HG03175 (cell line): ENCODE measurements around the gene SLC25A51.

Experiments used
- ATAC-seq: cut with Tn5 transposase; IDR thresholded peaks from one replicate; pipeline ENCODE4 v1.9.1; 2021; ENCODE audit warnings: mild to moderate bottlenecking, moderate library complexity; ENCODE audit not compliant: unreplicated experiment

SLC25A51 gene

DNA sequence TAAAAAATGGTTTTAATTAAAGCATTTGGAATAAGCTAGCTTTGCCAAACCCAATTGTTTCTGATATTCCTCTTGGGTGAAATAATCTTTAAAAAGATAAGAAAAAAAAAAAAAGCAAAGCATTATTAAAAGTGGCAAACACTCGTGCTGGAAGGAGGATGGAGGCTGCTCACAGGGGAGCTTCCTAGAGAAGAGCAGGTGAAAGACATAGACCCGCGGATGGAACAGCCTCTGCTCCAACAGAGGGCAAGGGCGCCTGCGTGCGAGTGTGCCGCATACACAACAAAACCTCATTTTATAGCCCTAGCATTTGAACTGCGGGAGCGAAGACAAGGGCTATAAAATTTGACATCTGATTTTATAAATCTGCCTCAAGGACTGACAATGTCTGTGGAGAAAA lies 33.4 kb upstream of the SLC25A51 start:
- ATAC-seq: no peak

DNA sequence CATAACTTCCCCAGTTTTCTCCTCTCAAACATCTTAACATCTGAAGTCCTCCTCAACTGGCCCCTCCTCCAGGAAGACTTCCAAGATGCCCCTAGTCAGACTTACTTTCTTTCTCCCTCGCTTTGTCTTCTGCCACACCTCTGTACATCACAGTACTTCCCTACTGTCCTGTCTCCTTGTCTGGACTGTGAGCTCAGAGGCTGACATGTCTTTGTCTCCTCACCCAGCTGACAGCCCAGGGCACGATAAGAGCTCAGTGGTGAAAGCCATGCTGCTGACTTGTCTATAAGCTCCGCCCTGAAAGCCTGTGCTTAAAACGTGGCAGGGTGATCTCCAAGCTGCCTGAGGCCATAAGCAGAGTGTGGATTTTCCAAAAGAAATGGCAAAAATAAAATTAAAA lies 33.0 kb upstream of the SLC25A51 start:
- ATAC-seq: no peak

DNA sequence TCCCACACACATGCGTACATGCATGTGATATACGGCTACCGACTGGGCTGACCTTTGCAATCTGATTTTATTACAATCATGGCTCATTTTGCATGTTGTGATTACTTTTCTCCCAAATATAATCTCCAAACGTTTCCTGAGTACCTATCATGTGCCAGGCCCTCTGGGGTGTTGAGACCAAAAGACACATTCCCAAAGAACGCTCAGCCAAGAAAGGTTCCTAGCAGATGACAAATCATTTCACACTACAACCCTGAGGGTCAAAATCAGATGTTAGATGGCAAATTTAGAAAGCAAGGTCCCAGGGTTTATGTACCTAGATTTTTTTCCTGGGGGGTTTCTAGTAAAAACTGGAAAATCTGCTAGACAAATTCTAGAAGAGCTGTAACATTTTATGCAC lies 32.4 kb upstream of the SLC25A51 start:
- no peak for ATAC-seq

DNA sequence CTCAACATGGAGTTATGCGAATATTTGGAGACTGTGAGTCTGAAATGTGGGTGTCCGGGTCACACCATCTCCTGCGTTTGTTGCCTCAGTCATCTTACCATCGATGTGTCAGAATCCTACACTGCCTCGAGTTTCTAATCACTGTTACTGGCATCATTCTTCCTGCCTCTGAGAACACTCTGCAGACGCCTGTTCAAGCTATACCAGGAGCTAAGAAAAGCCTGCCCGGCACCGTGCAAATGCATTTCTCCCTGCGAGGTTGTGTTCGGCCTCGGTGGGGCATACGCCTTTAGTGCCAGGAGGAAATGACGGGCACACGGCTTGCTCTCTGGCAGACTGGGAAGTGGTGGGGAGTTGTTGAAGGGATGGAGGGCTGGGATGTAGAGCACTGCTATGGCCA lies 31.2 kb upstream of the SLC25A51 start:
- ATAC-seq: no peak

- ATAC-seq: no peak
Measured at GRCh38 chr9:37931592-37931991, 27.7 kb upstream of the SLC25A51 start.

GRCh38 chr9:37929441-37929895 lies 25.5 kb upstream of the SLC25A51 start:
- ATAC-seq: no peak

- no peak for ATAC-seq
Measured at GRCh38 chr9:37928552-37929430, 24.9 kb upstream of the SLC25A51 start.

DNA sequence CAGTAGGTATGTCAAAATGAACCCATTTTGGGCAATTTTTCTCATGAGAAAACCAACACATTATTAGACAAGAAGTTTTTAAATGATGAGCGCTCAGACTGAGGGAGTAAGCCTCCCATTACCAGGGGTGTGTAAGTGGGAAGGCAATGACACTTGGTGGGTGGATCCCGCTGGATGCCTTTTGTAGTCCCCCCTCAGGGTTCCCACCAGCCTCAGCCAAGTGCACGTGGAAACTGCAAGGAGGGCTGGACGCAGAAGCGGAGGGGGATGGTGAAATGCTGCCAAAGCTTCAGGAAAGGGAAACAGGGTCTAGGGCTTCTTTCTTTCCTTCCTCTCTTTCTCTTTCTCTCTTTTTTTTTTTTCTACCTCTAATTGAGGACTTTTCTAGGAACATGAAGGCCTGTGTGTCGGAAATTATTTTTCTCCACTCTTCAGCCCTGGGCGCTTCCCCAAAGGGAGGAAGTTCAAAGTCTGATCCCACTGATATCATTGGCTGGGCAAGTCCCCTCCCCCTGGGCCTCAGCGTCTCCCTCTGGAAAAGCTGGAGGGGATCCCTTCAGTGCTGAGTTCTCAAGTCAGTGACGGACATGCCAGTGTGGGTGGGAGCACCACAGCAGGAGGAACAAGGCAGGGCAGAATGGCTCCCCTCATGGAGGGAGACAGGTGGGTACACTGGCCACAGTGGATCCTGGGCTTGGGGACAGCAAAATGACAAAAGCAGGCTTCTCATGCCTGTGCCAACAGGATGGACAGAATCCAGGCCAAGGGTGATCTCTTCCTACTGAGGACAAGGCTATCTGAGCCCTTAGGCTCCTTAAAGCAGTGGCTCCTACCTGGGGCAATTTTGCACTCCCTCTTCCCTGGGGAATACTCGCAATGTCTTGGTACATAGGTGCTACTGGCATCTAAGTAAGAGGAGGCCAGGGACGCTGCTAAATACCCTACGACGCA lies 23.9 kb upstream of the SLC25A51 start:
- ATAC-seq: no peak

GRCh38 chr9:37927132-37927531 lies 23.2 kb upstream of the SLC25A51 start:
- no peak for ATAC-seq

- no peak for ATAC-seq
Measured at GRCh38 chr9:37926737-37927118, 22.8 kb upstream of the SLC25A51 start.

DNA sequence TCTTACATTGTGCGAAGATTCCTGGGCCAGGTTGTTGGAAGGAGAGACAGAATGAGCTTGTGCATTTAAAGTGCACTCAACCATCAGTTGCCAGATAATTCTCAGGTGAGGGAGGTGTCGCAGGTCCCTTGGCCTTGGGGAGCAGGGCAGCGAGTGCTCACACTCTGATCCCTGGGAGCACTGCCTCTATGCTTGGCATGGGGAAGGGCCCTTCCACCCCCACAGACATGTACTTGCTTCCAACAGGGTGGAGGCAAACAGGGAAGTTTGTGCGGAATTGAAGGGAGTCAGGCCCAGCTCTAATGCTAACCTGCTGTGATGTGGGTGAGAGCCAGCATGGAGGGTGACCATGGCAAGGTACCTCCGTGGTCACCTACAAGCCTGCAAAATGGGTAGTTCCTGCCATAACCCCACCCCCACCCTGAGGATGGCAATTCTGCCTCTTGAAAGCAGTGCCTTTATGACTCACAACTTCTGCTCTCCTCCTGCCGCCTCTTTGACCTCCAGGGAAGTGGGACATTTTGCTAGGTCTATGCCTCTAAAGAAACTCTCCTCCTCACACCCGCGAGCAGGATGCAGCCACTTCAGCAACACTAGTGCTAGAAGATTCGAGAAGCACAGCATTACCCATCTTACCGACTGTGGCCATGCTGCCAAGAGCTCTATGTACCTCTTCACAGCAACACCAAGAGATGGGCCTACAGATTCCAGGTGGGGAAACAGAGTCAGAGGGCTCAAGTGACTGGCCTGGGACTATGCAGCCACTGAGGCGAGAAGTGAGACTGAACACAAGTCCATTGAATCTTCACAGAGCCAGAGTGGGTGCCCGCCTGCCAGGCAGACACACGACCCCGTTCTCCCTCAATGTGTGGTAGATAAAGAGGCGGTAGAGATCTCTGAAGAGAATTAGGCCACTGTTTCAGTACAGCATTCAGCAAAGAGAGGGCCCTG lies 22.1 kb upstream of the SLC25A51 start:
- ATAC-seq: no peak

- no peak for ATAC-seq
Measured at GRCh38 chr9:37925006-37925405, 21.1 kb upstream of the SLC25A51 start.

- ATAC-seq: no peak
Measured at GRCh38 chr9:37924538-37924937, 20.6 kb upstream of the SLC25A51 start.

- no peak for ATAC-seq
Measured at GRCh38 chr9:37923796-37924427, 20.0 kb upstream of the SLC25A51 start.

GRCh38 chr9:37923118-37923795 lies 19.3 kb upstream of the SLC25A51 start:
- ATAC-seq: no peak

DNA sequence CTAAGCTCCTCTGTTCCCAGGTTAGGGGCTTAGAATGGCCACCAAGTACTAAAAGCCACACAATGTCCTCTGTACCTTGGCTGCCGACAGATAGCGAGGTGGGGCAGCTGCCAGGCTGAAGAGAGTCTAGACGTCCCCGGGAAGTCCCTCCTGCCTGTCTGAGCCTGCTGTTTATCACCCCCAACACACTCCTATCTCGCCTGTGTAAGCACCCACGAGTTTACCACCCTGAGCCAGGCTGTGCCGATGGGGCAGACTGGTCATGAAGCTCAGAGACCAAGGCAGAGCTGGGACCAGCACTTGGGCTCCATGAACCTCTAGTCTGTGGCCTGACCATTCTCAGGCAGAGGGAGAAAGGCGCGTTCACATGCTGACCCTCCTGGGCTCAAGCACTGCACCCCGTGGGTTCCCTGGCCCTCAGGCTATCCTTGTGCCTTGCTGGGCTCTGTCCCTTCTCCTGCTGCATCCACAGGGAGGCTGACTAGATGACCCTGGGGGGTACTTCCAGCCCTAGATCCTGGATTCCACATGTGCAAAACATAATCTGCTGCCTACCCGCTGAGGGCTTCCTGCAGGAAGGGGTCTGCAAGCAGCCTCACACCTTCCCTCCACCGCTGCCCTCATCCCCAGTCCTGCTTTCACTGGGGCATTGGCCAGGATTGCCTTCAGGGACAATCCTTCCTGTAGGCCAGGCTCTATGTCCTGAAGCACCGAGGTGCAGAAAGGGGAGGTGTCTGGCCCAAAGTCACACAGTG lies 18.6 kb upstream of the SLC25A51 start:
- no peak for ATAC-seq

- no peak for ATAC-seq
Measured at GRCh38 chr9:37921546-37922300, 17.8 kb upstream of the SLC25A51 start.

GRCh38 chr9:37921168-37921510 lies 17.2 kb upstream of the SLC25A51 start:
- ATAC-seq: no peak
